Measurements from ENCODE around the gene MYL12A. TPM values are rescaled to one million over a fixed set of nuclear protein-coding genes. Genes with fewer than 3 reads are reported as not detected.

MYL12A gene
- total and polyA plus RNA-seq, 2 of the 13 experiments (the other 11 are each of a cell fraction or from before 2014, with no cell fraction given): 261 to 277 TPM

DNA sequence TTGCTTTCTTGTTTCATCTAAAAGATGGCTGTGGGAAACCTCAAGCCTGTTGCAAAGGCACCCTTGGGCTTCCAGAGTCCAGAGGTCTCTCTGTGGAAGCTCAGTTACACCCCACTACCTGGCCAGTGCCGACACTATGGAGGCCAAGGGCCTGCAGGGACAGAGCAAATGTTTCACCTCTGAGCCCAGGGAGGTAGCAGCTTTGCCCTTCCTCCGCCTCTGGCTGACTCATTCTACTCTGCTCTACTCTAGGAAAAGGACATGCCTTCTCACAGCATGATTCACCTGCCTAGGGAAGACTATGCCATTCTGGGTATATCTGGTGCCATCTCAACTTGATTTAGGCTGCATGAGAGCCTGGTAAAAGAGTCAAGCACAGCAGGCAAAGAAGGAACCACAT is 40.0 kb upstream of the MYL12A start:
- no peak overlapping the region for H2AFZ ChIP-seq (ENCODE audit: low read length)
- no peak overlapping the region for H3K9ac ChIP-seq (ENCODE audit: insufficient read depth, low read depth, low read length)
- no peak overlapping the region for H3K27ac ChIP-seq (ENCODE audit: extremely low read length, insufficient read depth, low read length)
- H3K4me3 ChIP-seq (replicated peaks in 1 of 3; ENCODE audit: insufficient read depth in 1 of 3, low read depth in 2 of 3, low read length in 3 of 3): no peak overlapping the region
- BruUV-seq (replicated peaks): no TSS peak
- TF ChIP-seq WIZ (CRISPR knock-in tag; IDR thresholded peaks at IDR 0.05): no peak
- peak; percentile 89 for TF ChIP-seq FOSL2 (CRISPR knock-in tag; IDR thresholded peaks at IDR 0.05)
- 0 out of 2 replicates have a peak, but pooled peaks have one; percentile 13 for TF ChIP-seq KAT8 (CRISPR knock-in tag; IDR thresholded peaks at IDR 0.05)
- TF ChIP-seq, protein P1, sequence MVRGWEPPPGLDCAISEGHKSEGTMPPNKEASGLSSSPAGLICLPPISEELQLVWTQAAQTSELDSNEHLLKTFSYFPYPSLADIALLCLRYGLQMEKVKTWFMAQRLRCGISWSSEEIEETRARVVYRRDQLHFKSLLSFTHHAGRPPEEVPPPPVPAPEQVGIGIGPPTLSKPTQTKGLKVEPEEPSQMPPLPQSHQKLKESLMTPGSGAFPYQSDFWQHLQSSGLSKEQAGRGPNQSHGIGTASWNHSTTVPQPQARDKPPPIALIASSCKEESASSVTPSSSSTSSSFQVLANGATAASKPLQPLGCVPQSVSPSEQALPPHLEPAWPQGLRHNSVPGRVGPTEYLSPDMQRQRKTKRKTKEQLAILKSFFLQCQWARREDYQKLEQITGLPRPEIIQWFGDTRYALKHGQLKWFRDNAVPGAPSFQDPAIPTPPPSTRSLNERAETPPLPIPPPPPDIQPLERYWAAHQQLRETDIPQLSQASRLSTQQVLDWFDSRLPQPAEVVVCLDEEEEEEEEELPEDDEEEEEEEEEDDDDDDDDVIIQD (CRISPR knock-in tag; IDR thresholded peaks at IDR 0.05; ENCODE audit: low read depth): peak; percentile 44; the same call in 1 of the 2 replicates
- TF ChIP-seq ZNF788 (CRISPR knock-in tag; IDR thresholded peaks at IDR 0.05; ENCODE audit: borderline replicate concordance): no peak
- intact Hi-C loops (cut with micrococcal nuclease; ENCODE audit: unreplicated experiment) (no loop called here), in situ Hi-C loops (cut with HindIII; ENCODE audit: extremely low pct_ligation_motif_present, low pct_unique_long_range_greater_than_20kb) (no loop called here)
- DNase-seq (ENCODE audit: low spot score): peak; percentile 37
- H3K27me3 ChIP-seq (ENCODE audit: control insufficient read depth in 1 of 2, insufficient read depth in 2 of 2, low read length in 2 of 2): no peaks in the 10 kb centered on the region
- no peaks in the 10 kb centered on the region for H3K79me2 ChIP-seq (ENCODE audit: insufficient read depth, low read length)
- CTCF ChIA-PET (ENCODE audit: low intra/inter-chr PET ratio, low total read pairs): no interaction called here
- no peaks in the 10 kb centered on the region for H4K20me1 ChIP-seq (ENCODE audit: insufficient read depth, low read length)
- peak; percentile 87 for ATAC-seq
- peaks cover 46% of the 10 kb centered on the region for H3K4me1 ChIP-seq (ENCODE audit: insufficient read depth, low read length)
- H3K4me2 ChIP-seq (ENCODE audit: low read depth, low read length): peak overlapping the region; percentile 28
- 0% methylated on average over 1 of the region's 2 CpGs for WGBS (ENCODE audit: low lambda C conversion rate)
- 0 out of 2 replicates have a peak, but pooled peaks cover 2% of the 10 kb centered on the region for H3K9me3 ChIP-seq (ENCODE audit: low read length)
- POLR2A ChIA-PET: interaction anchor here (0.9 kb wide), 1 partner anchor 11 kb away, joined by 4 read pairs; no protein-coding TSS in a partner anchor
- no peaks in the 10 kb centered on the region for H3K36me3 ChIP-seq (replicated peaks in 1 of 2; ENCODE audit: control insufficient read depth in 1 of 2, insufficient read depth in 2 of 2, low read length in 2 of 2)
- FAIRE-seq: no peak

DNA sequence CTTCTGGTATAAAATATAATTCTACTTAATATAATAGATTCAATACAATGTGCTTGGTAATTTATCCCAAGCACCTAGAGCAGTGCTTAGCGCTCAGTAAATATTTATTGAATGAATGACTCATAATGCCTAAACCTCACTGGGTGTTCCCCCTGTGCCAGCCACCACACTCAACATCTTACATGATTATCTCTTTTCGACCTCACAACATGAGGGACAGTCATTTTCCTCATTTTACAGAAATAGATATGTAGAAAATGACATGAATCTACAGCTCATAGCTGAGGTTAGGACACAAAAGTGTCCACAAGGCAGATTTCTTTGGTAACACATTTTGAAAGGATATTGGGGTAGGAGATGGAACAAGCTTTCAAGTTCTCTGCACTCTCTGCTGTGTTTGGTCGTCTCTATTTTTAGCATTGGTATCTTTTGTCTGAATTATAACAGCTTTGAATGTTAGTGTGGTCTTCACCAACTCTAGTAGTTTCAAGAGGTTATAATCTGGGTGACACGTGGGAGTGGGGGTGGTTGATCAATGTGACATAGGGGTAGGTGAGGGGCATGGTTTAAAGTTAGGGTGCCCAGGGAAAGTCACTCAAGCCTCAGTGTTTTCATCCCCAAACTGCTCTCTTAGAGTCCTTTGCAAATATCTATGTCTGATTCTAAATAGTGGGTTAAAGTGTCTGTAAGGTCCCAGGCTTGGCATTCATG is 37.6 kb upstream of the MYL12A start:
- Histone ChIP-seq H3K36me3 (replicated peaks in 1 of 2; ENCODE audit: control insufficient read depth in 1 of 2, insufficient read depth in 2 of 2, low read length in 2 of 2) (no peaks in the 10 kb centered on the region), H3K27ac (ENCODE audit: extremely low read length, insufficient read depth, low read length) (no peak overlapping the region), H3K4me3 (replicated peaks in 1 of 3; ENCODE audit: insufficient read depth in 1 of 3, low read depth in 2 of 3, low read length in 3 of 3) (no peak overlapping the region), H3K9ac (ENCODE audit: insufficient read depth, low read depth, low read length) (no peak overlapping the region), H3K79me2 (ENCODE audit: insufficient read depth, low read length) (no peaks in the 10 kb centered on the region), H3K9me3 (ENCODE audit: low read length) (no peaks in the 10 kb centered on the region), H4K20me1 (ENCODE audit: insufficient read depth, low read length) (no peaks in the 10 kb centered on the region), H3K27me3 (ENCODE audit: control insufficient read depth in 1 of 2, insufficient read depth in 2 of 2, low read length in 2 of 2) (no peaks in the 10 kb centered on the region), H3K4me2 (ENCODE audit: low read depth, low read length) (no peak overlapping the region), H2AFZ (ENCODE audit: low read length) (no peak overlapping the region), H3K4me1 (ENCODE audit: insufficient read depth, low read length) (peaks cover 59% of the 10 kb centered on the region)
- ChIA-PET POLR2A (interaction anchor here (1.8 kb wide), 1 partner anchor 8 kb away, joined by 6 read pairs; no protein-coding TSS in a partner anchor), CTCF (ENCODE audit: low intra/inter-chr PET ratio, low total read pairs) (no interaction called here)
- in situ Hi-C loops (cut with HindIII; ENCODE audit: extremely low pct_ligation_motif_present, low pct_unique_long_range_greater_than_20kb) (no loop called here), intact Hi-C loops (cut with micrococcal nuclease; ENCODE audit: unreplicated experiment) (no loop called here)
- ATAC-seq: no peak
- DNase-seq (ENCODE audit: low spot score): no peak
- 77% methylated on average over 4 of the region's 4 CpGs for WGBS (ENCODE audit: low lambda C conversion rate)
- FAIRE-seq: no peak
- no TSS peak for BruUV-seq (replicated peaks)
- peak; percentile 53; the same call in 1 of the 2 replicates for TF ChIP-seq FOXA3 (CRISPR knock-in tag; IDR thresholded peaks at IDR 0.05)
- TF ChIP-seq ZNF432 (CRISPR knock-in tag; IDR thresholded peaks at IDR 0.05; ENCODE audit: borderline replicate concordance): no peak
- 0 out of 2 replicates have a peak, but pooled peaks have one; percentile 8 for TF ChIP-seq GATAD2A (CRISPR knock-in tag; IDR thresholded peaks at IDR 0.05)
- TF ChIP-seq CREB1 (IDR thresholded peaks at IDR 0.05): no peak
- TF ChIP-seq CREB1 (CRISPR knock-in tag; IDR thresholded peaks at IDR 0.05): no peak
- TF ChIP-seq FOSL2 (CRISPR knock-in tag; IDR thresholded peaks at IDR 0.05): peak; percentile 89
- TF ChIP-seq SPEN (CRISPR knock-in tag; IDR thresholded peaks at IDR 0.05; ENCODE audit: low read depth): no peak
- TF ChIP-seq, protein P2, sequence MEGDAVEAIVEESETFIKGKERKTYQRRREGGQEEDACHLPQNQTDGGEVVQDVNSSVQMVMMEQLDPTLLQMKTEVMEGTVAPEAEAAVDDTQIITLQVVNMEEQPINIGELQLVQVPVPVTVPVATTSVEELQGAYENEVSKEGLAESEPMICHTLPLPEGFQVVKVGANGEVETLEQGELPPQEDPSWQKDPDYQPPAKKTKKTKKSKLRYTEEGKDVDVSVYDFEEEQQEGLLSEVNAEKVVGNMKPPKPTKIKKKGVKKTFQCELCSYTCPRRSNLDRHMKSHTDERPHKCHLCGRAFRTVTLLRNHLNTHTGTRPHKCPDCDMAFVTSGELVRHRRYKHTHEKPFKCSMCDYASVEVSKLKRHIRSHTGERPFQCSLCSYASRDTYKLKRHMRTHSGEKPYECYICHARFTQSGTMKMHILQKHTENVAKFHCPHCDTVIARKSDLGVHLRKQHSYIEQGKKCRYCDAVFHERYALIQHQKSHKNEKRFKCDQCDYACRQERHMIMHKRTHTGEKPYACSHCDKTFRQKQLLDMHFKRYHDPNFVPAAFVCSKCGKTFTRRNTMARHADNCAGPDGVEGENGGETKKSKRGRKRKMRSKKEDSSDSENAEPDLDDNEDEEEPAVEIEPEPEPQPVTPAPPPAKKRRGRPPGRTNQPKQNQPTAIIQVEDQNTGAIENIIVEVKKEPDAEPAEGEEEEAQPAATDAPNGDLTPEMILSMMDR (CRISPR knock-in tag; IDR thresholded peaks at IDR 0.05): no peak
- TF ChIP-seq DPF2 (CRISPR knock-in tag; IDR thresholded peaks at IDR 0.05; ENCODE audit: borderline replicate concordance, low read depth): no peak
- peak; percentile 97 for TF ChIP-seq ZNF205 (CRISPR knock-in tag; IDR thresholded peaks at IDR 0.05)
